Epithelial cell of proximal tubule (primary cell): Measurements from ENCODE around the gene CCNL2. TPM values are rescaled to one million over a fixed set of nuclear protein-coding genes. Genes with fewer than 3 reads are reported as not detected.
"Not testable (repeated sequence)": the region's sequence is repeated elsewhere in the genome, so short reads cannot be mapped to it uniquely, and the experiment has no call there.

Experiments used
- DNase-seq: peaks from one replicate; pipeline ENCODE4 v3.0.0-alpha.2; 2011; ENCODE audit warnings: low read depth
- H3K4me3 ChIP-seq: 2 replicates; pipeline ENCODE4 v1.5.1; 2011; ENCODE audit warnings: low read depth, mild to moderate bottlenecking, low read length
- total RNA-seq: library from RNA; depleted of rRNA; stranded (reverse); fragments of >200 nt; gene quantifications from 2 replicates; pipeline ENCODE4 v1.2.3, GENCODE V29; 2015
- TF ChIP-seq, protein P1 (sequence below): conservative IDR thresholded peaks from 2 replicates; pipeline ENCODE4 v1.5.1; 2012; ENCODE audit warnings: low read depth, mild to moderate bottlenecking, low read length

The CCNL2 gene
- total RNA-seq, 1 donor from 2014 or later: 96.3 TPM

DNA sequence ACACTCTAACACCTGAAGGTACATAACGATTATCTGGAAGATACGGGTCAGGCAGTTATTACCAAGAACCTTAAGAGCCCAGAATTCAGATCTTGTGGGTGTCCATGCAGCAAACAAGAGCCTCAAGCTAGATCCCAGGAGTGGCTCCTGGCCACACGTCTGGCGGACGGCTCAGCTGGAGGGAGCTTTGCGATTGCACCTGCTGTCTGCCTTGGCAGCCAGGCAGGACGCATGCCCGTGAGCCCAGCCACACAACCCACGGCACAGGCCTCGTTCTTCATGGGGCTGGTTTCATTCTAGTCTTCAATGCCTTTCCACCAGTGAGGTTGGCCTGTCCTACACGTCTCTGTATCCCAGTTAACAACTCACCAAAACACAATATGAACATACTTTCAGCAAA, 5.7 kb downstream of the CCNL2 start:
- no peak for DNase-seq
- H3K4me3 ChIP-seq: no peak overlapping the region
- TF ChIP-seq, protein P1, sequence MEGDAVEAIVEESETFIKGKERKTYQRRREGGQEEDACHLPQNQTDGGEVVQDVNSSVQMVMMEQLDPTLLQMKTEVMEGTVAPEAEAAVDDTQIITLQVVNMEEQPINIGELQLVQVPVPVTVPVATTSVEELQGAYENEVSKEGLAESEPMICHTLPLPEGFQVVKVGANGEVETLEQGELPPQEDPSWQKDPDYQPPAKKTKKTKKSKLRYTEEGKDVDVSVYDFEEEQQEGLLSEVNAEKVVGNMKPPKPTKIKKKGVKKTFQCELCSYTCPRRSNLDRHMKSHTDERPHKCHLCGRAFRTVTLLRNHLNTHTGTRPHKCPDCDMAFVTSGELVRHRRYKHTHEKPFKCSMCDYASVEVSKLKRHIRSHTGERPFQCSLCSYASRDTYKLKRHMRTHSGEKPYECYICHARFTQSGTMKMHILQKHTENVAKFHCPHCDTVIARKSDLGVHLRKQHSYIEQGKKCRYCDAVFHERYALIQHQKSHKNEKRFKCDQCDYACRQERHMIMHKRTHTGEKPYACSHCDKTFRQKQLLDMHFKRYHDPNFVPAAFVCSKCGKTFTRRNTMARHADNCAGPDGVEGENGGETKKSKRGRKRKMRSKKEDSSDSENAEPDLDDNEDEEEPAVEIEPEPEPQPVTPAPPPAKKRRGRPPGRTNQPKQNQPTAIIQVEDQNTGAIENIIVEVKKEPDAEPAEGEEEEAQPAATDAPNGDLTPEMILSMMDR: no peak

DNA sequence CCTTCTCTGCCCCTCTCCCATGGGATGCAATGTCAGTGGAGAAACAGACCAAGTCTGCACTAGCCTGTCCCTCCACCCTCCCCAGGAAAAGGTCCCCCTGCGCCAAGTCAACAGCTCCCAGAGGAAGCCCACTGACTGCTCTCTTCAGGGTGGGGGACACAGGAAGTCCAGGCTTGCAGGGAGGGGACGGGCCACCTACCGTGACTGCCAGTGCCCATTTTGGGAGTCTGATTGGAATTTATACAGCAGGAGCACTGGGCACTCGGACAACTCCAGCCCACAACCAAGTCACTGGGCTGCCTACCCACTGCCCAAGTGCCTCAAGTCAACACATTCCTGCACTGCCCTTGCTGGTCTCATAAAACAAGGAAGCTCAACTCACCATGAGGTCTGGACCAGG, 6.1 kb downstream of the CCNL2 start:
- TF ChIP-seq, protein P1: no peak
- no peak overlapping the region for H3K4me3 ChIP-seq
- no peak for DNase-seq

DNA sequence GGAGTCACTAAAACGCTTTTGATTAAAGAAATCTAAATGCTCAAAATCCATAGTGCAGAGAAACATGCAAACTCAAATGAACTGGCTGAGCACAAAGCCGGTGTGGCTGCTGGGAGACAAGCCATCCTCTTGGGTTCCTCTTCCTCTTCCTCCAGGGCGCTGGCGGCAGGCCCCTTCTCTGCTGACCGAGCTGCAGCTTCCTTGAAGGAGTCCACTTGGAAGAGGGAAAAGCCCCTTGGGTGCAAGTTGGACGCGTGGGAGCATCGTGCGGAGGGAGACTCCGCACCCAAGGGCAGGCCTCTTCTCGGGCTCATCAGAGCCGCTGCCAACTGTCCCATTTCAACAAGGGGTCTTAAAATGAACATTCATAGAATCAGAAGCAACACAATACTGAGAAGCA, 7.9 kb downstream of the CCNL2 start:
- H3K4me3 ChIP-seq: no peak overlapping the region
- DNase-seq: no peak
- TF ChIP-seq, protein P1: no peak

DNA sequence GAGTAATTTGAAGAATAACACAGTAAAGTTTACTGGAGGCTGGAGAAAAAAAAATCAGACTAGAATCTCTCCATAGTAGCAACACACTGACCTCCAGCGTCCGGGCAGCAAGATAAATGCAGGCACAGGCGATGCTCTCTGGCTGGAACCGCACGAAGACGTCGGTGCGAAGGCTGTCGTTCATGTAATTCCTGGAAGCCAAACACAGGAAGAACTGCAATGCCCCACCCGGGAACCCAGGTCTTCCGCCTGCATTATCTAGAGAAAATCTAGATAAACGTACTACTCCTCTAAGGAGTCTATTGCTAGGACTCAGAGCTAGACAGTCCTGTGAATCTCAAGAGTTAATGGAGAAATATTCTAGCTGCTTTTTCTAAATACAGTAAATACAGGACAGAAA, 8.5 kb downstream of the CCNL2 start:
- DNase-seq: no peak
- H3K4me3 ChIP-seq: no peak overlapping the region
- TF ChIP-seq, protein P1: no peak

DNA sequence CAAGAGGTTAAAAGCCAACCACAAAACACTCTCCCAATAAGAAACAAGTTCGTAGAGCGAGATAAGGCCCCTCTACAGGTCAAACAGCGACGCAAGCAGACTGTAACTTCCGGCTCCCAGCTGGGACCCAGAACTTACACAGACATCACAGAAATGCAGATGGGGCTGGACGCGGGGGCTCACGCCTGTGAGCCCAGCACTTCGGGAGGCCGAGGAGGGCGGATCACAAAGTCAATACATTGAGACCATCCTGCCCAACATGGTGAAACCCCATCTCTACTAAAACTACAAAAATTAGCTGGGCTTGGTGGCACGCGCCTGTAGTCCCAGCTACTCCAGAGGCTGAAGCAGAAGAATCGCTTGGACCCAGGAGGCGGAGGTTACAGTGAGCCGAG, 11.1 kb downstream of the CCNL2 start:
- TF ChIP-seq, protein P1: no peak
- DNase-seq: no peak
- H3K4me3 ChIP-seq: no peak overlapping the region

DNA sequence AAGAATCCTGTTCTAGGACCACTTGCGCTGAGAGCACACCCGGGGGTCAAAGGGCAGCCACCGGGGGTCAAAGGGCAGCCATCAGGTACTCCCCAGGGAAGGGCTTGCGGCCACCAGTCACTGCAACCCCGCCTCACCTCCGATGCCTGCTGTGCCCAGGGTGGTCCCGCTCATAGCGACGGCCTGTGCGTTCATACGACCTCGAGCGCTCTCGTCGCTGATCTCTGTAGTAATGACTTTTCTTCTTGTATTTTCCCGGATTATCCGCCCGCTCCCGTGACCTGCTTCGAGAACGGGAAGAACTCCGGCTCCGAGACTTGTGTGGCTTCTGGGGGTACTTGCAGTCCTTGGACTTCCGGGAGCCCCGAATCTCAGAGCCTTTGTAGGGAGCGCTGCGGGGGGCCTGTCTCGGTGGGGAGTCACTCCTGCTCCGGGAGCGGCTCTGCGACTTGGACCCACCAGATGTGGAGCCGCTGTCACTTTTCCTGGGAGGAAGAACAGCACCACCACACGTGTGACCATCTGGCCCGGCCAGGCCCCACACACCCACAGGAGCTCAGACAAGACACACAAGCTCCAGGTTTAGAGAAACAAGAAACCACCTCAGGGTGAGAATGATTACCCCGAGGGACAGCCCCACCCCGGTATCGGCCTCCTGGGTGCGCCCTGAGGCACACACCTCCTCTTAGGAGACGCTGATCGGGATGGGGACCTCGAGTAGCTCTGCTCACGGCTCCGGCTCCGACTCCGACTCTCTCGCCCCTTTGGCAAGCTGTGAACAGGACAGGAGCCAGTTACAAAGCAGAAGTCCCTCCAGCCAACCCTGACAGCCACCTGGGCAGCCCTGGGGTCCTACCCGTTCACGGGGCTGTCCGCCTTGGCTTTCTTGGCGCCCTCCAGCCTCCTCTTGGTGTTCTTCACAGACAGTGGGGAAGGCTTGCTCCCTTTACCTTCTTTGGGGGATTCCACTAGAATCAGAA, 11.7 kb downstream of the CCNL2 start:
- TF ChIP-seq, protein P1: no peak
- DNase-seq: no peak
- H3K4me3 ChIP-seq: no peak overlapping the region

DNA sequence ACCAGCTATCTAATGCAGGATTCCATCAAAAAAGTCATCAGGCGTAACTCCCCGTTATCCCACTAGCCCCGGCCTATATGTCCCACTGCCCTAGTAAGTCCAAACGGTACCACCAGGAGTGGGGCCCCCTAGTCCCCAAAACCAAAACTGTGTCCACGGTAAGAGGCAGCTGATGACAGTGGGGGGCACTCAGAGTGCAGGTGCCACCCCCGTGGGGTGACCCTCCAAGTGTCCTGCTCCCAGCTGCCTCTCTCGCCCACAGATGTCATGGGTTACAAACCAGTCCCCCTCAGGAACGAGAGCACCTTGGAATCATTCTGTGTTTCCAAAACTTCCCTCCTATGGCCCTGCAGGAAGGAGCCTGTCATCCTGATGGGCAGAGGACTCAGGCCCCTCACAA, 13.2 kb downstream of the CCNL2 start:
- H3K4me3 ChIP-seq: no peak overlapping the region
- no peak for DNase-seq
- TF ChIP-seq, protein P1: no peak

DNA sequence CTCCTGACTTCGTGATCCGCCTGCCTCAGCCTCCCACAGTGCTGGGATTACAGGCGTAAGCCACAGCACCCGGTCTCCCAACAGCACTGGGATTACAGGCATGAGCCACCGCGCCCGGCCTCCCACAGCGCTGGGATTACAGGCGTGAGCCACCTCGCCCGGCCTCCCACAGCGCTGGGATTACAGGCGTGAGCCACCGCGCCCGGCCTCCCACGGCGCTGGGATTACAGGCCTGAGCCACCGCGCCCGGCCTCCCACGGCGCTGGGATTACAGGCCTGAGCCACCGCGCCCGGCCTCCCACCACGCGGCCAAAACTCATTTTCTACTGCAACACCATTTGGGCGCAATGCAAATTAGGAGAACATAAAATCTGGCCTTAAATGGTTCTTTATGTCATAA, 13.8 kb downstream of the CCNL2 start:
- not testable (repeated sequence) for DNase-seq, H3K4me3 ChIP-seq
